ENCODE measurements around the gene LPP.

- no peak for TF ChIP-seq ZNF124 (CRISPR knock-in tag; IDR thresholded peaks at IDR 0.05)
- no peak for TF ChIP-seq HDAC2 (IDR thresholded peaks at IDR 0.05)
- TF ChIP-seq ZFP1 (CRISPR knock-in tag; IDR thresholded peaks at IDR 0.05), result no peak
- no peak for TF ChIP-seq PRDM10 (IDR thresholded peaks at IDR 0.05; ENCODE audit: partially characterized antibody)
- TF ChIP-seq ZFX (CRISPR knock-in tag; IDR thresholded peaks at IDR 0.05), result no peak
- no peak for TF ChIP-seq SIN3A (IDR thresholded peaks at IDR 0.05; ENCODE audit: borderline replicate concordance in 2 of 2, control insufficient read depth in 1 of 2, low read depth in 2 of 2, low read length in 2 of 2)
- no peak for TF ChIP-seq SETDB1 (IDR thresholded peaks at IDR 0.05; ENCODE audit: low read length)
Measured at GRCh38 chr3:188822004-188822403, 668.0 kb downstream of the LPP start.

Data from K562 (cell line).